NCI-H2227 (cell line): Measurements from ENCODE around the gene ULK4.
"Not testable (repeated sequence)": the region's sequence is repeated elsewhere in the genome, so short reads cannot be mapped to it uniquely, and the experiment has no call there.

Experiments
- DNase-seq: peaks from one replicate; lab custom pipeline; 2025; ENCODE audit not compliant: unreplicated experiment; lab: John Stamatoyannopoulos, UW

ULK4 gene

GRCh38 chr3:41650406-41650805 lies 311.5 kb downstream of the ULK4 start:
- no peak for DNase-seq

GRCh38 chr3:41649129-41649739 lies 312.7 kb downstream of the ULK4 start:
- no peak for DNase-seq

DNA sequence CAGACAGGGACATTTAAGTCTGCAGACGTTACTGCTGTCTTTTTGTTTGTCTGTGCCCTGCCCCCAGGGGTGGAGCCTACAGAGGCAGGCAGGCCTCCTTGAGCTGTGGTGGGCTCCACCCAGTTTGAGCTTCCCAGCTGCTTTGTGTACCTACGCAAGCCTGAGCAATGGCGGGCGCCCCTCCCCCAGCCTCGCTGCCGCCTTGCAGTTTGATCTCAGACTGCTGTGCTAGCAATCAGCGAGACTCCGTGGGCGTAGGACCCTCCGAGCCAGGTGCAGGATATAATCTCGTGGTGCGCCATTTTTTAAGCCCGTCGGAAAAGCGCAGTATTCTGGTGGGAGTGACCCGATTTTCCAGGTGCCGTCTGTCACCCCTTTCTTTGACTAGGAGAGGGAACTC lies 314.2 kb downstream of the ULK4 start:
- not testable (repeated sequence) for DNase-seq

DNA sequence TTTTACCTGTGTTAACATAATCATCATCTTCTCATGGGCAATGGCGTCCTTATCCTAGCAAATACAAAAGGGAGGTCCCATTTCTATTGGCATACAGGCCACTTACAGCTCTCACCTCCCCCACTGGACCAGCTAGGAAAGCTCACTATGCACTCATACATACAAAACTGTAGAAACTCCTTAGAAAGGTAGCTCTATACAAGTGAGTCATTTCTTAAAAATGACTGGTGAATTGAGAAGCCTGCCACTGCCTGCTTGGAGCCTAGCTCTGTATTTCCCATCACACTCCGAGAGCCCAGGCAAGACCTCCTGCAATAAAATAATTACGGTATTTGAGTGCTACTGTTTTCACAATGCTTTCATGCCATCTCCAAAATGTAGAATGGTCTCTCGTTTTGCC lies 321.8 kb downstream of the ULK4 start:
- no peak for DNase-seq

- DNase-seq, result no peak
Measured at GRCh38 chr3:41638381-41638780, 323.5 kb downstream of the ULK4 start.

DNA sequence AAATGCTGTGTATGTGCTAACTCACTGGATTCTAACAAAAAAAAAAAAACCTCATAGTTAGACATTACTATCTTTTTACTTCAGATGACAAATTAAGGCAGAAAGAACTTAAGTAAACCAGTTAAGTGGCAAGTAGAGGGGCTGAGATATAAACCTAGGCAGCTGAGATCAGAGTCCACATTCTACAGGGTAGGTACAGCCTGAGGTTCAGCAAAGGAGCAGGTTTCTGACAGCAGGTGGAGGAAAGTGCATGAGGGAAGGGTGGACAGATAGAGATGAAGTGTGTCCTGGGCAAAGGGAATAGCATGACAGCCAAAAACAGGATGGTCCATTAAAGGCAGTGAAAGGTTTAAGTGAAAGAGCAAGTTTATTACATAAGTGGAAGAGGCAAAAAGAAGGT lies 329.2 kb downstream of the ULK4 start:
- no peak for DNase-seq

DNA sequence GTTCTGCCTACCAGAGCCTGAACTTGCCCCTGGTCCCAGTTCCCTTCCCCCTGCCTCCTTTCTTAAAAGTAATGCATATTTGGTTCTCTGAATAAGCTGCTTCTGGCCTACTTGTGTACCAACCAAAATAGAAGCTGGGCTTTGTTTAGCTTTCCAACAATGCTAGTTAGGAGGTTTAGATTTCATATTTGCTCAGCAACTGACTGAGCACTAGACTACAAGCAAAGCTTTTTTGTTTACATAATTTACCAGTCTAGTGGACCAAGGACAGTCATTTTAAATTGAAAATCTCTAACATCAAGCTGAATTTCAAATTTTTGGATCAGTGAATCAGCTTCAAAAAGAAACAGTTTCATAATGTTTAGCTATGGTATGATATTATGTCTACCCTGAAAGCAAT lies 331.2 kb downstream of the ULK4 start:
- no peak for DNase-seq

DNA sequence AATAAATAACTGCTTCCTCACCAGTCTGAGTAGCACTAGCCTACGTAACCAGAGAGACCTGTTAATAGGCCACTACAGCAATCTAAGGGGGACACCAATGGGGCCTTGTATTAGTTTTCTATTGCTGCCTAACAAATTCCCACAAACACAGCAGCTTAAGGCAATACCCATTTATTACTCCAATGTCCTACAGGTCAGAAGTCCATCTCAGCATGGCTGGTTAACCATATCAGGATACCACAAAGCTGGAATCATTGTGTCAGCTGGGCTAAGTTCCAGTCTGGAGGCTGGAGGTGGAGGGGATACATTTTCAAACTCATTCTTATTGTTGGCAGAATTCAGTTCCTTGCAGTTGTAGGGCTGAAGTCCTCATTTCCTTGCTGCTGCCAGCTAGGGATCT lies 331.9 kb downstream of the ULK4 start:
- no peak for DNase-seq

DNA sequence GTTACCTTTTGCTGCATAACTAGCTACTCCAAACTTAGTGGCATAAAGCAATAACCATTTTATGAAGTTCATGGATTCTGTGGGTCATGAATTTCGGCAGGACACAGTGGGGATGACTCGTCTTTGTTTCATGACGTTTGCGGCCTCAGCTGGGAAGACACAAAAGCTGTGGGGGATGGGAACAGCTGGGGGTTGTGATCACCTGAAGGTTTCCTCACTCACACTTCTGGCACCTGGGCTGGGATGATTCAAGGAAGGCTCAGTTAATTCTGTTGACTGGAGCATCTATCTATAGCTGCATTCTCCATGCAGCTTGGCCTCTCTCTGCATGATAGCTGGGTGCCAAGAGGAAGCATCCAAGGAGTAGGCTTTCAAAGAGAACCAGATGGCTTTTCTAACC lies 332.8 kb downstream of the ULK4 start:
- no peak for DNase-seq

GRCh38 chr3:41627477-41628087 lies 334.3 kb downstream of the ULK4 start:
- no peak for DNase-seq

DNA sequence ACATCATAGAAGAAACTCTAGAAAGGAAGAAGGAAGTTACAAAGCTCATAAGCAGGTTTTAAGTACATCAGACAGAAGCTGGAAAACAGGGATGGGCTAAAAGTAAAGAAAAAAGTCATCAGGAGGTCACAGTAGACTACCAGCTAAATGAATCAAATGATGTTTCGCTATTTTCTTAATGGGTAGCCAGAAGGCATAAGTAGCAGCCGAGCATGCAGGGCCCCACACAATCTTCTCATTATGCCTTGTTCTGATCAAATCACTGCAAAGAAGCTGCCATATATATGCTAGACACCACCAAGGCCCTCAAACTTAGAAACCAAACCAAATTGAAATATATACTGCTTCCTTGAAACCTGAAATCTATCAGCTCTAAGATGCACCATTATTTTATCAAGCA lies 349.1 kb downstream of the ULK4 start:
- DNase-seq, result no peak

DNA sequence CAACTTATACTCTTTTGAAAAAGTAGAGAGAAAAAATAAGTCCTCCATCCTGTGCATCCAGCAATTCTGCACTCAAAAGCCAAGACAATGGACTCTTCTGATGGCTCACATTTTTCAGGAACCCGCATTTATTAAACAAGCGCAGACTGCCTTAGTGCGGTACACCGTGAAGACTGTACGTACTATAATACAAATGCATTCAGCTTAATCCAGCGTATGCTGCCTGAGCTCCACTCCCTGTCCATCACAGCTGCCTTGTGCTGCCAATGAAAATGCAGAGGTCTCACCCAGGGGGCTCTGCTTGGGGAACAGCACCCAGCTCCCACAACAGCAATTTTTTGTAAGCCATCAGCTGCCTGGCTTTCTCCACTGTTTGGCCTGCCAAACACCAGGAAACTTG lies 350.9 kb downstream of the ULK4 start:
- DNase-seq, result no peak

- no peak for DNase-seq
Measured at GRCh38 chr3:41608347-41608746, 353.6 kb downstream of the ULK4 start.

- no peak for DNase-seq
Measured at GRCh38 chr3:41603807-41604206, 358.1 kb downstream of the ULK4 start.

DNA sequence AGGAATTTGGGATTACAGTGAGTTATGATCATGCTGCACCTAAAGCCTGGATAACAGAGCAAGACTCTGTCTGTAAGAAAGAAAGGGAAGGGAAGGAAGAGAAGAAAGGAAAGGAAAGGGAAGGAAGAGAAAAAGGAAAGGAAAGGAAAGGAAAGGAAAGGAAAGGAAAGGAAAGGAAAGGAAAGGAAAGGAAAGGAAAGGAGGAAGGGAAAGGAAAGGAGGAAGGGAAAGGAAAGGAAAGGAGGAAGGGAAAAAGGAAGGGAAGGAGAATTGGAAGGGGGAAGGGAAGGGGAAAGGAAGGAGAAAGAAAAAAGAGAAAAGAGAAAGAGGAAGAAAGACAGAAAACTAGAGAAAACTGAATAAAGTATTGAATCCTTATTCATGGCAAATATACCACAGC lies 359.8 kb downstream of the ULK4 start:
- DNase-seq, result no peak

DNA sequence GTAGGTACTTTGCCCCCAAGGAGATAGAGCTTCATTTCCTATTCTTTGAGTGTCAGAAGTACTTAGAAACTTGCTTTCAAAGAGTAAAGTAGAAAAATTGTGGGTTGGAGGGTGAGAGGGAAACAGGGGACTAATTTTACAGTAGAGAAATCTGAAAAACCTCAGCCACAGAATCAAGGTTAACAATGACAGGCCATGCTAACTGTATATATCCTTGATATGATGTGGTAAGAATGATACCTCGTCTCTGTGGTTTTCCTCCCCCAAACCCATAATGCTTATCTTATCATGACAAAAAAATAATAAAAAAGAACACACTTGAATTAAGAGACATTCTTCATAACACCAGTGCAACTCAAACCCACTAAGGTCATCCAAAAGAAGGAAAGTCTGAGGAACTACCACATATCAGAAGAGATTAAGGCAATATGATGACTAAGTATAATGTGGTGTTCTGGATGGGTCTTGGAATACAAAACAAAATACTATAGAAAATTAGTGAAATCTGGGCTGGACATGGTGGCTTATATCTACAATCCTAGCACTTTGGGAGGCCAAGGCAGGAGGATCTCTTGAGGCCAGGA lies 360.4 kb downstream of the ULK4 start:
- DNase-seq, result no peak

GRCh38 chr3:41600616-41601015 lies 361.3 kb downstream of the ULK4 start:
- DNase-seq, result no peak

DNA sequence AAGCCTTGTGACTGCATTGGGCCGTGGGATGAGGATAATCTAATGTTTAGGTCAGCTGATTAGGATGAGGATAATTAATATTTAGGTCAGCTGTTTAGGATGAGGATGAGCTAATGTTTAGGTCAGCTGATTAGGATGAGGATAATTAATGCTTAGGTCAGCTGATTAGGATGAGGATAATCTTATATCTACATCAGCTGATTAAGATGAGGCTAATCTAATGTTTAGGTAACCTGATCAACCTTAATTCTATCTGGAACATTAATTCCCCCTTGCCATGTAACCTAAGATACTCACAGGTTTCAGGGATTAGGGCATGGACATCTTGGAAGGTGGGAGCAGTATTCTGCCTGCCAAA lies 362.8 kb downstream of the ULK4 start:
- DNase-seq, result no peak

GRCh38 chr3:41598402-41599126 lies 363.3 kb downstream of the ULK4 start:
- no peak for DNase-seq

GRCh38 chr3:41593774-41594173 lies 368.1 kb downstream of the ULK4 start:
- DNase-seq, result no peak

DNA sequence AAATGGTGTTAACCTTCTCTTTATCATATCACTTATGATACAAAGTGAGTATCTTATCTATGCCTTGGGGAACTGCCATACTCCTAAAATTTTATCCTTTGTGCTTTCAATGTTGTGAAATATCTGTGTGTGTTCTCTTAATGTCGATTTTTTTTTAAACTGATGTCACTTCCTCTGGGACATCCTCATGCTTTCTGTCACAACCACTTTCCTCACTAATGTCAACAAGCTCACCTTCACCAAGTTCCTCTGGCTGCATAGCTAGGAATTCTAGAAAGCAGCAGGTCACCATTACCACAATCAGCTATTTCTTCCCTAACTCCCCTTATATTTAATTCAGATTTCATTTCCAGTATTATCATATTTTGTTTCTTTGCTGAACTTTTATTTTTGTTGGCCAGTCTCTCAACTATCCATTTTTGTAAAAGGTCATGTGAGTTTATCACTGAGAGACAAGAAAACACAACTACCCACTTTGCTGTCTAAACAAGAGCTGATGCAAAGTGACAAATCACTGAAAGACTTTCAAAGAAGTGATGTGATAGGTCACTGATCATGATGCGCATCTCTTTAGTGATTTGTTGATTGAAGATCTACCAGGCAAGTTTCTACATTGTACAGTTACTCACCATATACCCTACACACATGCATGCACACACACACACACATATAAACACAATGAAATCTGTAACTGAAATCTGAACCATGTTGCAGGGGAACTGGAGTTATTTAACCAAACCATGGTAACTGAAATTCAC lies 369.0 kb downstream of the ULK4 start:
- no peak for DNase-seq

- DNase-seq, result no peak
Measured at GRCh38 chr3:41583014-41583413, 378.9 kb downstream of the ULK4 start.
